ENCODE data around the gene B4GALT3.

The B4GALT3 gene

GRCh38 chr1:161153176-161153575 is 24.1 kb downstream of the B4GALT3 start:
- Histone ChIP-seq H3K27ac (peak overlapping the region; percentile 91), H3K9me3 (ENCODE audit: control insufficient read depth, low read length) (no peaks in the 10 kb centered on the region), H3K4me3 (ENCODE audit: low read depth, low read length) (peak overlapping the region; percentile 99), H3K4me2 (ENCODE audit: low read length) (peak overlapping the region; percentile 71), H3K9ac (no peak overlapping the region), H3K27me3 (ENCODE audit: control insufficient read depth, insufficient read depth, low read length) (no peaks in the 10 kb centered on the region), H2AFZ (peak overlapping the region; percentile 78), H3K4me1 (no peaks in the 10 kb centered on the region), H3K79me2 (no peaks in the 10 kb centered on the region), H3K36me3 (ENCODE audit: control insufficient read depth, insufficient read depth, low read length) (no peaks in the 10 kb centered on the region)
- no peak for TF ChIP-seq CTCF (IDR thresholded peaks at IDR 0.05)

GRCh38 chr1:161145832-161146231 is 31.5 kb downstream of the B4GALT3 start:
- H3K4me2 ChIP-seq (ENCODE audit: low read length), result no peak overlapping the region
- no peak for TF ChIP-seq CTCF (IDR thresholded peaks at IDR 0.05)
- no peaks in the 10 kb centered on the region for H3K36me3 ChIP-seq (ENCODE audit: control insufficient read depth, insufficient read depth, low read length)
- H3K79me2 ChIP-seq, result no peaks in the 10 kb centered on the region
- no peak overlapping the region for H3K27ac ChIP-seq
- H3K4me3 ChIP-seq (ENCODE audit: low read depth, low read length), result no peak overlapping the region
- H3K4me1 ChIP-seq, result no peaks in the 10 kb centered on the region
- no peaks in the 10 kb centered on the region for H3K27me3 ChIP-seq (ENCODE audit: control insufficient read depth, insufficient read depth, low read length)
- no peak overlapping the region for H3K9ac ChIP-seq
- H3K9me3 ChIP-seq (ENCODE audit: control insufficient read depth, low read length), result no peaks in the 10 kb centered on the region
- H2AFZ ChIP-seq, result no peak overlapping the region

GRCh38 chr1:161140755-161141400 is 36.4 kb downstream of the B4GALT3 start:
- Histone ChIP-seq H3K36me3 (ENCODE audit: control insufficient read depth, insufficient read depth, low read length) (no peaks in the 10 kb centered on the region), H3K9ac (no peak overlapping the region), H3K4me3 (ENCODE audit: low read depth, low read length) (no peak overlapping the region), H3K4me2 (ENCODE audit: low read length) (no peak overlapping the region), H3K79me2 (no peaks in the 10 kb centered on the region), H3K9me3 (ENCODE audit: control insufficient read depth, low read length) (no peaks in the 10 kb centered on the region), H3K27me3 (ENCODE audit: control insufficient read depth, insufficient read depth, low read length) (no peaks in the 10 kb centered on the region), H2AFZ (no peak overlapping the region), H3K27ac (no peak overlapping the region), H3K4me1 (no peaks in the 10 kb centered on the region)
- no peak for TF ChIP-seq CTCF (IDR thresholded peaks at IDR 0.05)

- Histone ChIP-seq H3K9me3 (ENCODE audit: control insufficient read depth, low read length) (no peaks in the 10 kb centered on the region), H3K27me3 (ENCODE audit: control insufficient read depth, insufficient read depth, low read length) (no peaks in the 10 kb centered on the region), H3K9ac (no peak overlapping the region), H3K4me1 (no peaks in the 10 kb centered on the region), H3K36me3 (ENCODE audit: control insufficient read depth, insufficient read depth, low read length) (no peaks in the 10 kb centered on the region), H3K4me2 (ENCODE audit: low read length) (no peak overlapping the region), H3K79me2 (no peaks in the 10 kb centered on the region), H2AFZ (no peak overlapping the region), H3K4me3 (ENCODE audit: low read depth, low read length) (no peak overlapping the region), H3K27ac (no peak overlapping the region)
- TF ChIP-seq CTCF (IDR thresholded peaks at IDR 0.05), result peak; percentile 41
These were observed 37.5 kb downstream of the B4GALT3 start for GRCh38 chr1:161139766-161140165.

- H3K4me3 ChIP-seq (ENCODE audit: low read depth, low read length), result no peak overlapping the region
- no peak overlapping the region for H3K4me2 ChIP-seq (ENCODE audit: low read length)
- H2AFZ ChIP-seq, result no peak overlapping the region
- H3K79me2 ChIP-seq, result no peaks in the 10 kb centered on the region
- no peak overlapping the region for H3K27ac ChIP-seq
- no peaks in the 10 kb centered on the region for H3K9me3 ChIP-seq (ENCODE audit: control insufficient read depth, low read length)
- no peak for TF ChIP-seq CTCF (IDR thresholded peaks at IDR 0.05)
- no peaks in the 10 kb centered on the region for H3K4me1 ChIP-seq
- H3K9ac ChIP-seq, result no peak overlapping the region
- H3K27me3 ChIP-seq (ENCODE audit: control insufficient read depth, insufficient read depth, low read length), result no peaks in the 10 kb centered on the region
- H3K36me3 ChIP-seq (ENCODE audit: control insufficient read depth, insufficient read depth, low read length), result no peaks in the 10 kb centered on the region
These were observed 38.9 kb downstream of the B4GALT3 start for GRCh38 chr1:161138431-161138830.

All from parathyroid adenoma (tissue), 2 donors.